HG03571 (cell line): ENCODE results near the gene VPS13D.

Experiments
- ATAC-seq: cut with Tn5 transposase; IDR thresholded peaks from one replicate; pipeline ENCODE4 v1.9.1; 2021; ENCODE audit not compliant: unreplicated experiment

VPS13D gene

DNA sequence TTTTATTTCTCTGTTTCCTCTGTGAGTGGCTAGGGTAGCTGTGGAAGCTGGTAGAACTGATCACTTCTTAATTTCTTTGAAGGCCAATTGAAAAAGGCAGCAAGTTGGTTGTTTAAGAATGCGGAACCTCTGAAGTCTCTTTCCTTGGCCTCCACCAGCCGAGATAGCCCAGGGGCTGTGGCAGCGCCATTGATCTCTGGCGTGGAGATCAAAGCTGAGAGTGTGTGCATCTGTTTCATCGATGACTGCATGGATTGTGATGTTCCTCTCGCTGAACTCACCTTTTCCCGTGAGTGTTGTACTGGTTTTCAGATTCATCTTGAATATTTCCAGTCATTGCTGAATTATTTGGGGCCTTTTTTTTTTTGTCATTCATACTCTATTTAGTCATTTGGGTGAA, 97.7 kb downstream of the VPS13D start:
- ATAC-seq = no peak

DNA sequence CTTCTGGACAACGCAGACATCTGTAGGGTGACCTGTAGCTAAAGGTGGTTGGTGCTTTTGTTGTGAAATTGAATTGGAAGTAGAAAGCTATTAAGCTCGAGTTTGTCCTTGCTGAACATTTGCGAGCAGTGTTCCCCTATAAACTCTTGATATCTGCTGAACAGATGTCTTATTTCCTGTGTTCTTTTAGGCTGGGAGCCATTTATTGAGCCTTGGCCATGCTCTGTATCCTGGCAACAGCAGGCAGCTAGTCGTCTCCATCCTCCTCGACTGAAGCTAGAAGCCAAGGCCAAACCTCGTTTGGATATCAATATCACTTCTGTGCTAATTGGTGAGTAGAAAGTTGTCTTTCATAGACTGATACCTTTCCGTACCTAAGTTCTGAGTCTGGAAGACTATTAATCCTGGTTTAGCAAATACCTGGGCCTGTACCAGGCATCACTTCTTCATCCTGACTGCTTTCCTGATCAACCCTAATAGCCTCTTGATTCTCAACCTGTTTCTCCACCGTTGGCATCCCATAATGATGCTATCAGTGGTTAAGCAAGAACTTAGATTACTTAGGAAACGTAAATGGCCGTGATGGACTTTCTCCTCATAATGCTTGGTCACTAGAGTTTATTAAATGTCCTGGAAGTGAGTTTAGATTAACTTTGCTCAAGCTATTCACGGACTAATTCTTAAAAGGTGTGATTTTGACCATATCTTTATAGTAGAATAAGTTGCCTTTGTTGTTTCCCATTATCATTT, 103.4 kb downstream of the VPS13D start:
- no peak for ATAC-seq

DNA sequence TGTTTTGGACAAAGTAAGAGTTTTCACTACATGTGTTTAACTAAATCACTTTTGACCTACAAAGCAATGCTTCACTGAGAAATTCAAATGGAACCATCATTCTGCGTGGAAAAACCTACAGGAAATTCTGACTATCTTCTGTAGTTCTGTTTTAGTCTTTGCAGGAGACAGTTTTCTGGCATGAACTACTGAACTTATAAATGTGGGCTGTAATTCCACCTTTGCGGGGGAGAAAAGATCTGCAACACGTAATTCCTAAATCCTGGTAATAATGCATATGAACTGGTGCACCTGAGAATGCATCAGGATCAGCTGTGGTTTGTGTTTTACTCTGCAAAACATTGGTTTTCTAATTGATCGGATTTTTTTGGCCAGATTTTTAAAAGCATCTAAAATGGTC, 106.0 kb downstream of the VPS13D start:
- no peak for ATAC-seq

DNA sequence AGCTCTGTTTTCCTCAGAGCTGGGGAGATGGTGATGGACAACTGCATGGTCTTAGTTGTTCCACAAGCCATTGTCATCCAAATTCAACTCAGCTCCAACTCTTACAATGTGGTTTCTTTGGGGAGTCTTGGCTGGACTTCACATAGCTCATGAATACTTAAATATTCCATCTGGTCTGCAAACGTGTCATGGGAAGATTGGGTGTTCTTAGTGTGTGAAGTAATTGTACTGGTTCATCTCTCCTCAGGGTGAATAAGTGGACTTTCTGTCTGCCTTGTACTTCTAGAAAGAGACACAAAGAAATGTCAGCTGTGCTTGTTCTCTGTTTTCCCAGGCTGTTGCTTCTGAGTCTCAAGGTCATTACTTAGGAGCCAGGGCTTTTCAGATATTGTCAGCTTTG, 106.6 kb downstream of the VPS13D start:
- ATAC-seq = no peak

DNA sequence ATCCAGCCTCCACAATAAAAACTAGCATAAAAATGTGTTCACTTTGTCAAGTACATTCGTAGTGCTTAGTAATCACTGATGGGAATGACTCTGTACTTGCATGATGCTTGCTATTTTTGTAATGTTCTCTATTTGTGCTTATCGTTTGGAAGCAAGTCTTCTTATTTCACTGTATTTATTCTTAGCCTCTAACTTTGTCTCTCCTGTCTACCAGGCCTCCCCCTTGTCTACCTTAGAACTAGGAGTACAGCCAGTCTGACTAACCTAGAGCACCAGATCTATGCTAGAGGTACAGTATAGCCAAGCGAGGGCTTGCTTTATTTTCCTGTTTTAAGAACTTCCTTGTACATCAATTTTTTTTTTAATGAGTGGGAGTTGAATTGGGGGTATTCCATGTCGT, 108.2 kb downstream of the VPS13D start:
- no peak for ATAC-seq

DNA sequence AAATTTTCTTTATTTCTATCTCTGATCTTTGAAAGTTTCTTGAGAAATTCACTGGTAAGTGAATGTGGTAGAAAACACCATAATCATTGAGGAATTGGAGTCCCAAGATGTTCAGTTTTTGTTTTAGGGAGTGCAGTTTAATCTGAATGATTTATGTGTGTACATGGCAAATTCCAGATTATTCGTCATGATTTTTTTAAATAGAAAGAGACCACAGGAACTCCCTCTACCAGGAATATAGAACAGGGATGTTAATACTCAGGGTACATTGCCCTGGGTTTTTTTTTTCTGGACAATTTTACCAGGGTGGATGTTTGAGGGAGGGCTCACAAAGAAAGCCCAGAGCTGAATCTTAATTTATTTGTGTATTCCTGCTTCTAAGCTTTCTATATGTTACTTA, 109.0 kb downstream of the VPS13D start:
- no peak for ATAC-seq

DNA sequence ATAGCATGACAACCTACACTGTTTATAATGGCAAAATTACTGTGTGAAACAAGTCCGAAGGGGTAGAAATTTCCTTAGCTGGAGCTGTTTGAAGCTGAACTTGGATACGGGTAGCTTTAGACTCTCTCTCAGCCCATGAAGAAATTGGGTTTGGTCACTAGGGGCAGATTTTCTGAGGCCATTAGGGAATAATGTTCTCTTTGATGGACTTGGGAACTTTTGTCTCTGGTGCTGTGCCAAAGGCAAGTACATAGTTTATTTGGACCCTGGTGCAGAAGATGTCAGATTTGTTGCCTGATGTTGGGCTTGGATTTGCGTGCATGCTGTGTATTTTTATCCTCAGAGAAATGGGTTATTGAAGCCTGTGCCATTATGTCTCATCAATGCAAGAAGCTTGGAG, 109.6 kb downstream of the VPS13D start:
- no peak for ATAC-seq

DNA sequence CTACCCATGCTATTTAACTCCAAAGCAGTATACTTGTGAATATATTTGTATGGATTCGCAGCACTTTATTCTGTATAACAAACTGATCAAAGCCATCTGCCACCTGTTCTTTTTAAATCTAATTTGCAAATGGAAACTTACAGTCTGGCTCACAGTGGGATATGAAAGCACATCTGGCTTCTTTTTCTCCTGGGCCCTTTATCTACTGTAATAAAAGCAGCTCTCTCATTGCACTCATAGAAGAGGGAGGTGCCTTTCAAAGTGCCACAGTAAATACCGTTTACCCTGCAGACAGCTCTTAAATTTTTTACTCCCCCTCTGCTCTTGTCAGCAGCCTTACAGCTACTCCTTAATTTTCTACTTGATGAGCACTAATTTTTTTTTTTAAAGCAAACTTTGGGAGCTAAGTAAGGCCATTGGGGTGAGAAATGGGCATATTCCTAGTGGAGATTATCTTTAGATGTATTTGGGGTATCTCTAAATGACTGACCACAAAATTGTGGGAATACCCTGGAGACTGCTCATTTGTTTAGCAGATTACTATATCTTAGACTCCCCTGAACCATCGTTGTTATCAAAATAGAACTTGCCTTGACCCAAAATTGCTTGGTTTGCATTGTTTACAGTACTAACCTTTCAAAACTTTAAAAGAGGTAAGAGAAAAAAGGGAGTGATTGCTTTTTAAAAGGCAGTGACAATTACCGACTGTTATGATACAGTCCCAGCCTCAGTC, 110.1 kb downstream of the VPS13D start:
- ATAC-seq = no peak

DNA sequence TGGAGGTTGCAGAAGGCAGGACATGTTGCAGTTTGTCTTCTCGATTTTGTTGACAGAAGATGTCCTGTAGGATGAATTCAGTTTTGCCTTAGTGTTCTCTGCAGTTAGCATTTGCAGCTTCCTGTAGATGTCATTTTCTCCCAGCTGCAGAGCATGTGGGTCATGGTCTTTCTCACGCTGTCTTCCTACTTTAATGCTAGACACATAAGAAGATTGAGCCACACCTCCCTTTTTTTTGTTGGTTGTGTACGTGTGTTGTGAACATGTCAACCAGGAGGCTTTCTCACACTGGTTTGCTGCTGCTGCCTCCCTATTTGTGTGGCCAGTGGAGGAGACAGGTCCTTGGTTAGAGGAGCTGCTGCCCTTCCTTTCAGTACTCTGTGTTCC, 110.7 kb downstream of the VPS13D start:
- ATAC-seq = no peak

DNA sequence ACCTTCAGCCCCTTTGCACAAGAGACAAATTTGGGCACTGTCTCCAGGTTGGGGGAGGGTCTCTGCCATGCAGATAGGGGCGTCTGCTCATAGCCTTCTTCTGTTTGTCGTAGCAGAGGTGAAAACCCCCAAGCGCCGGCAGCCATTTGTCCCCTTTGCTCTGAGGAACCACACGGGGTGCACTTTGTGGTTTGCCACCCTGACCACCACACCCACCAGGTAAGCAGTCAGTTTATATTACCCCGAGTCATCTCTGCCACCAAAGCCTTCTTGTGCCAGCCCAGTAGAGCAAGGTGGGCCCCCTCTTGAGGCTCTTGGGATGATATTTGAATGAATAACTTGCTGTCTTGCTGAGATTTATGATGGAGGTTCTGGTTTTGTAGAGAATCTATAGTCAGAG, 111.8 kb downstream of the VPS13D start:
- ATAC-seq = no peak

DNA sequence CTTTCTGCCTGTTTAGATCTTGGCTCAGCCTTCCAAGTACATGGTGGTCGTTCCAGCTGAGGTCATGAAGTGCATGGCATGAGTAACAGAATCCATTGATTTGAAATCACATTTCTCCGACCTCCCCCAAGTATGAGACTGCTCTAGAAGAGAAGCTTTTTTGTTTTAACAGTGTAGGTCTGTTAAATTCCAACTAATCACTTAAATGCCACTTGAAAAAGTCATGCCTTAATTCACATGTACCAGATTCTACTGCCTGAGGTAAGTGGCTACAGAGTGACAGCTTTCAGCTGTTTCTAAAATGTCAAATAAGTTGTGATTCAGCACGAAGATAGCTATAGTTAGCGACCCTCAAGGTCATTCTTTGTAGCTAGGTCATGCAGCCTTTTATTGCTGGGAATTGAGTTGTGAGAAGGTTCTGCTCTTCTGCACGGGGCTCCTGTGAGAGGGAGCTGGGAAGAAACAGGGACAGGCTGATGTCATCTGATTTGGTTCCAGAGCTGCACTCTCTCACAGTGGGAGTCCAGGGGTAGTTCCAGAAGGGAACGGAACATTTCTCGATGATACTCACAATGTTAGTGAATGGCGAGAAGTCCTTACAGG, 112.7 kb downstream of the VPS13D start:
- ATAC-seq = no peak

DNA sequence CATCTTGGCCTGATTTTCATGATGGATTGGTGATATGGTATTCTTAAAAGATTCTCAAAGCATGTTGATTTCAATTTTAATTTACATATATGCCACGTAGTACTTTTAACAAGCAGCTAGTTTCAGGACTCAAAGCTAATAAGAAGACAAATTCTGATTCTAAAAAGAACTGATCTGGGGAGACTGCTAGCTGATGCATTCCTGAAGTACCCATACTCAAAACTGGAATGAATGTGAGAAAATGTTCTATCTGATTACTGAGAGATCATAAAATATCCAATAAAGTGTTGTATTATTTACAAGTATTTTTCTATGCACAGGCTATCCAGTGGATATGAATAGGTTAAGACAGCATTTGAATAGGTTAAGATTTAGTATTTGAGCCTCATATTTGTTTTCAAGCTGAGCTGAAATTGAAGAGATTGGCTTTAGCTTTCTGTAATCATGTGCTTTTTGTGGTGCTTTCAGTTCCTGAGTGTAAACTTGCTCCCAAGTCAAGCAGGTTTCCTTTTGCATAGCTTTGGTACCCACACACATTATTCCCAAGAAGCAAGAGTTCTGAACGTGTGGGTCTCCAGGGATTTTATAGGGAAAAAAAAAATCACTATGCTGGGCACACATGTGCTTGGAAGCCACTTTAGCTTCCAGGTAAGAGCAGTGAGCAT, 114.1 kb downstream of the VPS13D start:
- ATAC-seq = no peak

DNA sequence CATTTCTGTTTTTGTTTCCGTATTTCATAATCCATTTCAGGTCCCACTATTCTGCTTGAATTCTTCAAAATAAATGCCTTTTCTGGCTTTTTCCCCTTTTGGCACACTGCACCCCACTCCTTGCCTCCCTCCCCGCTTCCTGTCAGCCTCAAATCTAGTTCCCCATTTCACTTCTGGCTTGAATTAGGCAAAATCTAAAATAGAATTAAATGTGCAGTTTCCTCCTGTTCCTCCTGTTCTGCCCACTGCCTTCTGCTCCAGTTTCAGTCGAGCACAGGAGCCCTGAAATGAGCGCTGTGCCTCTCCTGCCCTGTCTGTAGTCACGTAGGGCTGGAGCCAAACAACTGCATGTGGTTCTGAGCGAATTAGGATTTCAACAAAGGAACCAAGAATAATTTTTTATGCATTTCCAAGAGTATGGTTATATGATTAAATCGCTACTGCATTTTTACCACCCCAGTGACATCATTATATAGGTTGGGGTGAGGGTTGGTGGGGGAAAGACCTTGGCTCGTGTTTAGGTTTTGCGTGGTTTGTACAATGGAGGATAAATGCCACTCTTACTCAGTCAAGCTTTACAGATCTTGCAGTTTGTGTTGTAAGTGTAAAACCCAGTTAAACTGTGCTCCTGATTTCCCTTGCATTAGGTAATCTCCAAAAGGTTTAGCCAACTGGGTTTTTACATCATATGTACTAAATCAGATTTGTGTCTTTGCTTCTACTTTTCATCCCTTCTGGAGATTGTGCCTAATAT, 114.9 kb downstream of the VPS13D start:
- no peak for ATAC-seq

DNA sequence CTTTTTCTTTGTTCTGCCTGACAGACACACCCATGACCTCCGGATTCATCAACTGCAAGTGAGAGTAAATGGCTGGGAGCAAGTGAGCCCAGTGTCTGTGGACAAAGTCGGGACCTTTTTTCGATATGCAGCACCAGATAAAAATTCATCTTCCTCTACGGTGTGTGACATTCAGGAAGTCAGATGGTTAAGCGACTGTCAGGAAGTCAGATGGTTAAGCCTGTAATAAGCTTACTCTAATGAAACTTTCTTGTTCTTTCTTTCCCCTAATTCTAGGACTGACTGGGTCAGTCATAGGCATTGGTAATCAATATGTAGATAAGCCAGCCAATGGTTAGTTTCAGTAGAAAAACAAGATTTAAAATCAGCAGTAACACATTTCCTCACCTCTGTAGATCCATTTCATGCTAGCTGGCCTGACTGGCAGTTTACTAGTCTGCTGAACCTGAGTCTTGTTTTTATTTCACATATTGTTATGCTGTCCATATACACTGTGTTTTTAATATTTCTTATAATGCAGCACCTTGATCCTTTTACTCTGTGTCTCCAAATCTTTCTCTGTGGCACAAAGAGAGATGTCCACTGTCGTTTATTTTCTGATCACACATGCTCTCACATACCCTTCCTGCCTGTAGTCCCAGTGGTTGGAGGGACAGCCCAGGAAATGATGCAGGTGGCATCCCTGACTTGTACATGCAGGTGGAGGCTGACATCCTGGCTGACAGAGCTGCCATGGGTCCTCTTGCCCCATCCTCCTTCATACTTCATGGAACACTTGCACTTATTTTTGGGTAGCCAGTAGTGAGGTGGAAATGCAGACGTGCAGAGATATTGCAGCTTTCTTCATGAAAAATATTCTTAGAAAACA, 115.8 kb downstream of the VPS13D start:
- ATAC-seq = no peak

DNA sequence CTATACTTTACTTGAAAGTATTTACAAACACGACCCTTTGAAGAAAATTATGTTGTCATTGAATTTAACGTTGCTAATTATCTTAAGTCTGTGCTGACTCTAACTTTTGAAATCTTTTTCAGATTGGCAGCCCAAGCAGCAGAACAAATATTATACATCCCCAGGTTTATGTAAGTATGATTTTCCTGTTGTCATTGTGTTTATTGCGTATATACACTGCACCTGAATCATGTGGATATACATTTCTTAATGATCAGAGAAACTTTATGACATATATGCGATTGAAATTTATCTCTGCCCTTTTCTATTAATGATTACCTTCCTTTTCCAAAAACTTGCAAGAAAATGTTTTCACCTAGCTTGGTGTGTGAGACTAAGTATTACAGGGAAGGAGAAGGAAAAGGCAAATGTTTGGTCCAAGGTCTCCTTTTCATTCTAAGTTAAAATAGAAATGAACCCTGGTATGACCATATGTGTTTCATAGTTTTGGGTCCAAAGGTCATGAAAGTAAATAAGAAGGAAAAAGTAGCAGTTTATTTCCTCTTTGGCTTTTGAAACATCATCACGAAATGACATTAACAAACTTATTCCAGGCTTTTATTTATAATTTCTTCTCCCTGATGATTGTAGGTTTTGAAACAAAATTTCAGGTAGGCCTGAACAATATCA, 116.8 kb downstream of the VPS13D start:
- no peak for ATAC-seq

DNA sequence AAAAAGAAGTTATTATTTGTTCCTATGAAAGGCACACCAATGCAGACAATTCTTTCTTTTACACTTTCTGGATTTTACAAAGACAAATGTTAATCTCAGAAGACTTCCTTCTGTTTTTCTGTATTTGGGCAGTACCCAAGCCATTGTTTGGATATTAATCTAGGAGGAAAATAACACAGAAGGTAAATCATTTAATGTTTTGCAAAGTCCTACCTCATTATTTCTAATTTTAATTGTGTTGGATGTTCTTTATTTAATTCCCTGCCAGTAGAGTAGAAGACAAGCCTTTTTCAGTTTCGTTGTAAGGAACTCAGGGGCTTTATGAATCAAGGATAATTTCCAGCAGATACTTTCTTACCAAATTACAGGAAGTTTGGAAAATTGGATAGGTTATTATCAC, 118.3 kb downstream of the VPS13D start:
- ATAC-seq = no peak

DNA sequence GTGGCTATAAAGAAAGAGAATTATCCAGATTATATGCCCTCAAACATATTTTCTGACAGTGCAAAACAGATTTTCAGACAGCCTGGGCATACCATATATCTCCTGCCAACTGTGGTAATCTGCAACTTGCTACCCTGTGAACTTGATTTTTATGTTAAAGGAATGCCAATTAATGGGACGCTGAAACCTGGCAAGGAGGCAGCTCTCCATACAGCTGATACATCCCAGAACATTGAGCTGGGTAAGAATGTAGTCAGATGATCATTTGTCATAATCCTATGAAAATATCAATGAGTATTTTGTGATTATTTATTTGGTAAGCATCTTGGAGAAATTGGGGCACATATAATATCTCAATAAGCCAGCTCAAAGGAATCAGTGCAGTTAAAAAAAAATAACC, 124.2 kb downstream of the VPS13D start:
- no peak for ATAC-seq

DNA sequence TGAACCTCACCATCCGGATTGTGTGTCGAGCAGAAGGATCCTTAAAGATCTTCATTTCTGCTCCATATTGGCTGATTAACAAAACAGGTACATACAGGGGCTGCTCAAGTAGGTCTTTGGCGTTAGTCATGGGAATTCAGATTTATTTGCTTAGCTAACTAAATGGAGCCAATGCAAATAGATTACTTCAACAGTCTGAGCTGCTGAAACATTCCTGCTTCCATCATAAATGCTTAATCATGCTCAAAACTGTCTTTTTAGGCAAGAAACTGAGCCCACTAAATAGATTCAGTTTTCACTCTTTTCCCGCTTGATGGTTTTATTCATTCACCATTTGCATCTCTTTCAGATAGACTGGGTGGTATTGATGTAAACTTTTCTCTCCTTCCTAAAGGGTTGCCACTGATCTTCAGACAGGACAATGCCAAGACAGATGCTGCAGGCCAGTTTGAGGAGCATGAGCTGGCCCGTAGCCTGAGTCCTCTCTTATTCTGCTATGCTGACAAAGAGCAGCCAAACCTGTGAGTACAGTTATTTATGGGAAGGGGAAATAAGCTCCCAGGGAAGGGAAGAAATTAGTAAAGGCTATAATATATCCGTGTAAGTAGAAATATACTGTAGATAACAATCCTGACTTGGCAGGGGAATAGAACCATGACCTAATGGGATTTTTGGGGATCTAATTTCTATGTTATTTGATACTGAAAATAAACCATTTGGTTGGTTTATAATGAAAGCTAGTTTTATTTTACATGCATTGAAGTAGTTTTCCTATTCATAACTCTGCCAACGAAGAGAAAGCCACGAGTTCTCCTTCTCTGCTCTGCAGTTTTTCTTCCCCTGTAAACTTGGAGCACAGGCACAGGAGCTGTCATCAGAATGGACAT, 126.4 kb downstream of the VPS13D start:
- no peak for ATAC-seq

DNA sequence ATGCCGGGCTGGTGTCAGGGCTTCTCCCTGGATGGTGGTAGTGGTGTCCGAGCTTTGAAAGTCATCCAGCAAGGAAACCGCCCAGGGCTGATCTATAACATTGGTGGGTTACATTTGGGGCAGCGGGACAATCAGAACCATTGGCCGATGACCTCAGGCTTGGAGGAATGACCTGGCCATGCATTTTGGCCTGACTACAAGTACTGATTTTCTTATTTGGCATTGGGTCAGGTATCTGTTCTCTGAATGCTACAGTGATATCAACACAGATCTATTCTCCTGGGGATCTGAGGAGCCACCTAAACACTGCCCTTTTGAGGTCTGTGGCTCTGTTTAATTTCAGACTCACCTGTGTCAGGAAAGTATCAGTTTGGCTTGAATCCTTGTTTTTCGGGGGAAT, 128.7 kb downstream of the VPS13D start:
- no peak for ATAC-seq
